PC-3 (cell line): ENCODE results near the gene KIF7. TPM values are rescaled to one million over a fixed set of nuclear protein-coding genes. Genes with fewer than 3 reads are reported as not detected.

Source experiments
- ATAC-seq: fragments of 200-7000 bp; cut with Tn5 transposase; 2 replicates; pipeline ENCODE4 v1.9.1; 2020; ENCODE audit warnings: mild to moderate bottlenecking, moderate library complexity
- BruUV-seq: library from RNA; stranded (reverse); fragments of 400-500 nt; replicated peaks from 2 replicates; lab custom pipeline; 2021; lab: Mats Ljungman, UMichigan
- CTCF ChIA-PET: fragments of 300-600 bp; sonication (Branson Sonifier 250); formaldehyde crosslinking; loops from one replicate; lab custom pipeline; 2022; ENCODE audit warnings: antibody characterized with exemption; lab: Charles Lee
- POLR2A ChIA-PET: fragments of 300-600 bp; sonication (Branson Sonifier 250); formaldehyde crosslinking; loops from one replicate; lab custom pipeline; 2022; ENCODE audit warnings: antibody characterized with exemption; ENCODE audit not compliant: unreplicated experiment; lab: Charles Lee
- DNase-seq: peaks from one replicate; pipeline ENCODE4 v3.0.0-alpha.2; 2015
- H2AFZ ChIP-seq: fragments of 300-600 bp; sonication (generic); 2 replicates; pipeline ENCODE4 v1.6.0; 2016; ENCODE audit warnings: antibody characterized with exemption, low read length
- H3F3A ChIP-seq: fragments of 300-600 bp; sonication (generic); one replicate; pipeline ENCODE4 v1.6.0; 2017; ENCODE audit warnings: antibody characterized with exemption, low read length, control low read depth, mild to moderate bottlenecking; ENCODE audit not compliant: unreplicated experiment
- H3K27ac ChIP-seq: fragments of 300-600 bp; sonication (generic); 2 replicates; pipeline ENCODE4 v1.5.1; 2016; ENCODE audit warnings: mild to moderate bottlenecking, low read length
- H3K27me3 ChIP-seq: fragments of 300-600 bp; sonication (generic); 2 replicates; pipeline ENCODE4 v1.6.1; 2016; ENCODE audit warnings: low read length, mixed read lengths
- H3K36me3 ChIP-seq: fragments of 300-600 bp; sonication (generic); 2 replicates; pipeline ENCODE4 v1.6.1; 2016; ENCODE audit warnings: low read depth, mixed run types, low read length, mixed read lengths
- H3K4me1 ChIP-seq: fragments of 300-600 bp; sonication (generic); 2 replicates; pipeline ENCODE4 v1.5.1; 2016; ENCODE audit warnings: low read length; ENCODE audit not compliant: insufficient read depth
- H3K4me2 ChIP-seq: fragments of 300-600 bp; sonication (generic); 2 replicates; pipeline ENCODE4 v1.6.0; 2016; ENCODE audit warnings: low read length
- H3K4me3 ChIP-seq: fragments of 300-600 bp; sonication (generic); 2 replicates; pipeline ENCODE4 v1.5.1; 2016; ENCODE audit warnings: mild to moderate bottlenecking, low read length, mixed read lengths
- H3K79me2 ChIP-seq: fragments of 300-600 bp; sonication (generic); 2 replicates; pipeline ENCODE4 v1.6.1; 2017; ENCODE audit warnings: low read length, mixed read lengths
- H3K9ac ChIP-seq: fragments of 300-600 bp; sonication (generic); 2 replicates; pipeline ENCODE4 v1.6.0; 2016; ENCODE audit warnings: mild to moderate bottlenecking, low read length
- H3K9me2 ChIP-seq: fragments of 300-600 bp; sonication (generic); replicated peaks from 2 replicates; pipeline ENCODE4 v1.6.1; 2016; ENCODE audit warnings: mixed run types, low read length, mixed read lengths
- H3K9me3 ChIP-seq: fragments of 300-600 bp; sonication (generic); 2 replicates; pipeline ENCODE4 v1.6.1; 2016; ENCODE audit warnings: low read length, mixed read lengths
- H4K20me1 ChIP-seq: fragments of 300-600 bp; sonication (generic); 2 replicates; pipeline ENCODE4 v1.6.1; 2016; ENCODE audit warnings: low read length, mixed read lengths
- EZH2 ChIP-seq: fragments of 300-600 bp; sonication (generic); IDR thresholded peaks from one replicate; pipeline ENCODE4 v1.6.1; 2017; ENCODE audit warnings: antibody characterized with exemption, mild to moderate bottlenecking, low read length; ENCODE audit not compliant: unreplicated experiment
- EZH2phosphoT487 ChIP-seq: fragments of 300-600 bp; sonication (generic); IDR thresholded peaks from 2 replicates; pipeline ENCODE4 v1.6.1; 2018; ENCODE audit warnings: mild to moderate bottlenecking, antibody characterized with exemption, low read length, borderline replicate concordance
- intact Hi-C: fragments of 100-400 bp; cut with micrococcal nuclease; formaldehyde crosslinking; loops from 2 replicates; pipeline ENCODE4 v1.9.0; 2023
- total RNA-seq: library from RNA; depleted of rRNA; stranded (reverse); fragments of >200 nt; gene quantifications from 2 replicates; pipeline ENCODE4 v1.2.3, GENCODE V29; 2014
- TF ChIP-seq, protein P1 (sequence below): fragments of 300-600 bp; sonication (generic); conservative IDR thresholded peaks from 2 replicates; pipeline ENCODE4 v1.5.1; 2017; ENCODE audit warnings: antibody characterized with exemption, low read depth, mild to moderate bottlenecking, low read length

The KIF7 gene
- total RNA-seq, 1 experiment from 2014 or later: 18.8 TPM

DNA sequence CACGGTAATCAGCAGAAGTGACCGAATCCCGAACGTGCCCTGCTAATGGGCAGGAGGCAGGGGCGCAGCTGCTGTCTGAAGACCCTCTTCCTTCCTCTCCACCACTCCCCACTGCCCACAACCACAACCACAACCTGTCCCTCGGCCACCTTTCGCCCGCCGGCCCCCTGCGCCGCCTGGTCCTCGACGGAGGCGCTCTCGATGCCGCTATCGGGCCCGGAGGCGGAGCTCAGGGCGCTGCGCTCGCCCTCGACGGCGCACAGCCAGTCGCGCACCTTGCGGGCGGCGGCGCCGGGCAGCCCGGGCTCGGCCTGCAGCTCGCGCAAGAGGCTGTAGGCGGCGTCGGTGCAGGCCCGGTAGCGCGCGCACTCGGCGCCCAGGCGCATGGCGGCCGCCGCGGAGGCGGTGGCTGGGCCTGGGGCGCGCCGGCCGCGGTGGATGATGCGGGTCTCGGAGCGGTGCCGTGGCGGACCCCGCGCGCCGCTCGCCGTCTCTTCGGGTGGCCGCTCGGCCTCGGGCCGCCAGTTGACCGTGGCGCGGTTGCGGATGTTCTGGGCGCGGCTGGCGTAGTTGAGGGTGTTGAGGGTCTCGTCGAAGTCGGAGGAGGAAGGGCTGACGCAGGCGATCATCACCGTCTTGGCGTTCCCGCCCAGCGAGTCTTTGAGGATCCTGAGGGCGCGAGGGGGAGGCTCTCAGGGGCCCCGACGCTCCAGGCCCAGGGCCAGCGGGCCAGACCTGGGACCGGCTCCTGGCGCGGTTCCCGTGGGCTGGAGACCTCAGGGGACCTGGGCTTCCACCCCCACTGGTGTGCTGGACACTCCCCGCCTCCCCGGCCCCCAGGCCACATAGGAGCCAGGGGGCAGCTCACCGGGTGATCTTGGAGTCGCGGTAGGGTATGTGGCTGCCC lies 6.9 kb downstream of the KIF7 start:
- intact Hi-C loops: no loop called here
- ChIA-PET POLR2A (interaction anchor here (0.7 kb wide), 1 partner anchor 24 kb away, joined by 3 read pairs; no protein-coding TSS in a partner anchor), CTCF (no interaction called here)
- H3K79me2 ChIP-seq: peaks cover 24% of the 10 kb centered on the region
- no peak overlapping the region for H3K4me3 ChIP-seq
- ATAC-seq (no peak), DNase-seq (no peak)
- no peaks in the 10 kb centered on the region for H3K9me2 ChIP-seq
- H4K20me1 ChIP-seq: no peaks in the 10 kb centered on the region
- no peaks in the 10 kb centered on the region for H3F3A ChIP-seq
- H3K27ac ChIP-seq: no peak overlapping the region
- no peak overlapping the region for H3K9ac ChIP-seq
- peaks cover 27% of the 10 kb centered on the region for H3K36me3 ChIP-seq
- peaks cover 4% of the 10 kb centered on the region; the same call in 1 of the 2 replicates for H3K4me1 ChIP-seq
- H2AFZ ChIP-seq: no peak overlapping the region
- no peak overlapping the region for H3K4me2 ChIP-seq
- TF ChIP-seq, protein P1, sequence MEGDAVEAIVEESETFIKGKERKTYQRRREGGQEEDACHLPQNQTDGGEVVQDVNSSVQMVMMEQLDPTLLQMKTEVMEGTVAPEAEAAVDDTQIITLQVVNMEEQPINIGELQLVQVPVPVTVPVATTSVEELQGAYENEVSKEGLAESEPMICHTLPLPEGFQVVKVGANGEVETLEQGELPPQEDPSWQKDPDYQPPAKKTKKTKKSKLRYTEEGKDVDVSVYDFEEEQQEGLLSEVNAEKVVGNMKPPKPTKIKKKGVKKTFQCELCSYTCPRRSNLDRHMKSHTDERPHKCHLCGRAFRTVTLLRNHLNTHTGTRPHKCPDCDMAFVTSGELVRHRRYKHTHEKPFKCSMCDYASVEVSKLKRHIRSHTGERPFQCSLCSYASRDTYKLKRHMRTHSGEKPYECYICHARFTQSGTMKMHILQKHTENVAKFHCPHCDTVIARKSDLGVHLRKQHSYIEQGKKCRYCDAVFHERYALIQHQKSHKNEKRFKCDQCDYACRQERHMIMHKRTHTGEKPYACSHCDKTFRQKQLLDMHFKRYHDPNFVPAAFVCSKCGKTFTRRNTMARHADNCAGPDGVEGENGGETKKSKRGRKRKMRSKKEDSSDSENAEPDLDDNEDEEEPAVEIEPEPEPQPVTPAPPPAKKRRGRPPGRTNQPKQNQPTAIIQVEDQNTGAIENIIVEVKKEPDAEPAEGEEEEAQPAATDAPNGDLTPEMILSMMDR: no peak
- TF ChIP-seq EZH2phosphoT487 (no peak), EZH2 (no peak)
- BruUV-seq: no TSS peak
- H3K9me3 ChIP-seq: no peaks in the 10 kb centered on the region
- no peaks in the 10 kb centered on the region for H3K27me3 ChIP-seq

DNA sequence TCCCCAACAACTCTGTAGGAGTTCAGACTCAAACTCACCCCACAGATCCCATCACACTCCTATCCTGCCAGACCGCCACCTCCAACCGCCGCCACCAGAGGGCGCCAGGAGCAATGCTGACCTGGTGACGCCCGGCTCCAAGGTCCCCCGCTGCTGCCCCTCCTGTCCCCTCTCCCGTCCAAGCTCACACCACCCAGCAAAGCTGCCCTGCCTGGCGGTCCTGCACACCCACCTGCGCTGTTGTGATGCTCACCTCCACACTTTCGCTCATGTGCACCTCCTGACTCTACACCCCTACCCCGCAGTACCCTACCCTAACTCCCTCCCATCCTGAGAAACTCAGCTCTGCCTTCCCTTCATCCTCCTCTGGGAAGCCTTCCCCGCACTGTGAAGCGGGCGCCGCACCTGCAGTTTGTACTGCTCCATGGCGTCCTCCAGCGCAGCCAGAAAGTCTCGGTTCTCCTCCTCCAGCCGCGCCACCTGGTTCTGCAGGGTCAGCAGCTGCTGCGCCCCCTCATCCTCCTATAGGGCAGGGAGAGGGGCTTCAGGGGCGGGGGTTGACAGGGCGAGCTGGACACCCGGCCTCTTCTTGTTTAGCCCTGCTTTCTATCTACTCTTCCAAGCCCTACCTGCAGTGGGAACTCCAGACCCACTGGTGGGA lies 7.9 kb downstream of the KIF7 start:
- Histone ChIP-seq H3K4me2 (no peak overlapping the region), H3K27me3 (no peaks in the 10 kb centered on the region), H2AFZ (no peak overlapping the region), H3F3A (no peaks in the 10 kb centered on the region), H3K79me2 (peaks cover 13% of the 10 kb centered on the region), H3K4me3 (no peak overlapping the region), H3K36me3 (peaks cover 27% of the 10 kb centered on the region), H3K4me1 (no peaks in the 10 kb centered on the region), H3K27ac (no peak overlapping the region), H3K9me3 (no peaks in the 10 kb centered on the region), H4K20me1 (no peaks in the 10 kb centered on the region), H3K9me2 (no peaks in the 10 kb centered on the region), H3K9ac (no peak overlapping the region)
- ATAC-seq (peak; percentile 97), DNase-seq (peak; percentile 72)
- CTCF ChIA-PET: no interaction called here
- intact Hi-C loops: no loop called here
- POLR2A ChIA-PET: interaction anchor here (0.7 kb wide), 1 partner anchor 25 kb away, joined by 3 read pairs; no protein-coding TSS in a partner anchor
- BruUV-seq: no TSS peak
- TF ChIP-seq, protein P1: peak; percentile 88
- no peak for TF ChIP-seq EZH2phosphoT487
